ENCODE results near the gene DUSP10.

Gene DUSP10

GRCh38 chr1:221695301-221695700 lies 46.6 kb downstream of the DUSP10 start:
- DNase-seq (ENCODE audit: low read depth in 3 of 3) = no peak

GRCh38 chr1:221694109-221694508 lies 47.8 kb downstream of the DUSP10 start:
- no peak for DNase-seq (ENCODE audit: low read depth in 3 of 3)

GRCh38 chr1:221693087-221693486 lies 48.8 kb downstream of the DUSP10 start:
- no peak for DNase-seq (ENCODE audit: low read depth in 3 of 3)

- no peak for DNase-seq (ENCODE audit: low read depth in 3 of 3)
These were observed 49.2 kb downstream of the DUSP10 start for GRCh38 chr1:221692643-221693042.

- no peak for DNase-seq (ENCODE audit: low read depth in 3 of 3)
These were observed 50.6 kb downstream of the DUSP10 start for GRCh38 chr1:221691261-221691660.

- no peak for DNase-seq (ENCODE audit: low read depth in 3 of 3)
These were observed 51.0 kb downstream of the DUSP10 start for GRCh38 chr1:221690858-221691257.

GRCh38 chr1:221689138-221689537 lies 52.8 kb downstream of the DUSP10 start:
- no peak for DNase-seq (ENCODE audit: low read depth in 3 of 3)

GRCh38 chr1:221688488-221688843 lies 53.4 kb downstream of the DUSP10 start:
- no peak for DNase-seq (ENCODE audit: low read depth in 3 of 3)

GRCh38 chr1:221687836-221688487 lies 53.9 kb downstream of the DUSP10 start:
- DNase-seq (ENCODE audit: low read depth in 3 of 3) = no peak

GRCh38 chr1:221683681-221684080 lies 58.2 kb downstream of the DUSP10 start:
- DNase-seq (ENCODE audit: low read depth in 3 of 3) = no peak

GRCh38 chr1:221680085-221680484 lies 61.8 kb downstream of the DUSP10 start:
- DNase-seq (ENCODE audit: low read depth in 3 of 3) = no peak

- no peak for DNase-seq (ENCODE audit: low read depth in 3 of 3)
These were observed 63.9 kb downstream of the DUSP10 start for GRCh38 chr1:221678014-221678413.

- DNase-seq (ENCODE audit: low read depth in 3 of 3) = no peak
These were observed 65.7 kb downstream of the DUSP10 start for GRCh38 chr1:221675880-221676800.

GRCh38 chr1:221672965-221673364 lies 68.9 kb downstream of the DUSP10 start:
- DNase-seq (ENCODE audit: low read depth in 3 of 3) = no peak

GRCh38 chr1:221672239-221672645 lies 69.6 kb downstream of the DUSP10 start:
- DNase-seq (ENCODE audit: low read depth in 3 of 3) = no peak

- no peak for DNase-seq (ENCODE audit: low read depth in 3 of 3)
These were observed 71.8 kb downstream of the DUSP10 start for GRCh38 chr1:221670081-221670480.

- DNase-seq (ENCODE audit: low read depth in 3 of 3) = no peak
These were observed 72.4 kb downstream of the DUSP10 start for GRCh38 chr1:221669441-221669840.

GRCh38 chr1:221667504-221667903 lies 74.4 kb downstream of the DUSP10 start:
- no peak for DNase-seq (ENCODE audit: low read depth in 3 of 3)

GRCh38 chr1:221664253-221664652 lies 77.6 kb downstream of the DUSP10 start:
- no peak for DNase-seq (ENCODE audit: low read depth in 3 of 3)

GRCh38 chr1:221663321-221663720 lies 78.6 kb downstream of the DUSP10 start:
- DNase-seq (ENCODE audit: low read depth in 3 of 3) = no peak

GRCh38 chr1:221655766-221656305 lies 86.1 kb downstream of the DUSP10 start:
- no peak for DNase-seq (ENCODE audit: low read depth in 3 of 3)

Measured in stimulated activated CD4-positive, alpha-beta T cell treated with anti-CD3 and anti-CD28 coated beads, TNF-alpha, amount 100 ng/mL, for 48 hours (primary cell).